ELR (cell line): ENCODE measurements around the gene AFAP1L2.

Experiments used
- DNase-seq: peaks from one replicate; pipeline ENCODE4 v3.0.0-alpha.2; 2015; ENCODE audit warnings: low read depth

AFAP1L2 gene

GRCh38 chr10:114311496-114312209 is 92.6 kb downstream of the AFAP1L2 start:
- no peak for DNase-seq

GRCh38 chr10:114311023-114311422 is 93.3 kb downstream of the AFAP1L2 start:
- DNase-seq, result no peak

- peak; percentile 66 for DNase-seq
Measured at GRCh38 chr10:114310346-114310745, 94.0 kb downstream of the AFAP1L2 start.

GRCh38 chr10:114309364-114309651 is 95.0 kb downstream of the AFAP1L2 start:
- DNase-seq, result no peak

- DNase-seq, result peak; percentile 58
Measured at GRCh38 chr10:114308531-114309363, 95.6 kb downstream of the AFAP1L2 start.

- DNase-seq, result no peak
Measured at GRCh38 chr10:114307731-114308130, 96.6 kb downstream of the AFAP1L2 start.

GRCh38 chr10:114306116-114306973 is 98.0 kb downstream of the AFAP1L2 start:
- DNase-seq, result peak; percentile 98

- DNase-seq, result no peak
Measured at GRCh38 chr10:114305521-114305925, 98.8 kb downstream of the AFAP1L2 start.

- DNase-seq, result peak; percentile 50
Measured at GRCh38 chr10:114304571-114305421, 99.5 kb downstream of the AFAP1L2 start.

- peak; percentile 82 for DNase-seq
Measured at GRCh38 chr10:114304017-114304570, 100.2 kb downstream of the AFAP1L2 start.

GRCh38 chr10:114303556-114303955 is 100.7 kb downstream of the AFAP1L2 start:
- no peak for DNase-seq

- DNase-seq, result no peak
Measured at GRCh38 chr10:114301951-114302710, 102.2 kb downstream of the AFAP1L2 start.

- no peak for DNase-seq
Measured at GRCh38 chr10:114301177-114301576, 103.1 kb downstream of the AFAP1L2 start.

- no peak for DNase-seq
Measured at GRCh38 chr10:114300036-114300645, 104.2 kb downstream of the AFAP1L2 start.

GRCh38 chr10:114297136-114297705 is 107.1 kb downstream of the AFAP1L2 start:
- no peak for DNase-seq

GRCh38 chr10:114295393-114295792 is 108.9 kb downstream of the AFAP1L2 start:
- no peak for DNase-seq

GRCh38 chr10:114294549-114294948 is 109.8 kb downstream of the AFAP1L2 start:
- no peak for DNase-seq

- DNase-seq, result no peak
Measured at GRCh38 chr10:114293075-114293474, 111.2 kb downstream of the AFAP1L2 start.

- DNase-seq, result no peak
Measured at GRCh38 chr10:114291516-114291915, 112.8 kb downstream of the AFAP1L2 start.

- DNase-seq, result no peak
Measured at GRCh38 chr10:114291076-114291475, 113.2 kb downstream of the AFAP1L2 start.
